VCaP (cell line): ENCODE measurements around the gene ABHD6.

Experiments
- H3K27ac ChIP-seq: fragments of 450-650 bp; 2 replicates; pipeline ENCODE4 v1.5.1; 2017
- CTCF ChIP-seq: fragments of 450-650 bp; conservative IDR thresholded peaks from 2 replicates; pipeline ENCODE4 v1.5.1; 2017; ENCODE audit warnings: mild to moderate bottlenecking, moderate library complexity

The ABHD6 gene

DNA sequence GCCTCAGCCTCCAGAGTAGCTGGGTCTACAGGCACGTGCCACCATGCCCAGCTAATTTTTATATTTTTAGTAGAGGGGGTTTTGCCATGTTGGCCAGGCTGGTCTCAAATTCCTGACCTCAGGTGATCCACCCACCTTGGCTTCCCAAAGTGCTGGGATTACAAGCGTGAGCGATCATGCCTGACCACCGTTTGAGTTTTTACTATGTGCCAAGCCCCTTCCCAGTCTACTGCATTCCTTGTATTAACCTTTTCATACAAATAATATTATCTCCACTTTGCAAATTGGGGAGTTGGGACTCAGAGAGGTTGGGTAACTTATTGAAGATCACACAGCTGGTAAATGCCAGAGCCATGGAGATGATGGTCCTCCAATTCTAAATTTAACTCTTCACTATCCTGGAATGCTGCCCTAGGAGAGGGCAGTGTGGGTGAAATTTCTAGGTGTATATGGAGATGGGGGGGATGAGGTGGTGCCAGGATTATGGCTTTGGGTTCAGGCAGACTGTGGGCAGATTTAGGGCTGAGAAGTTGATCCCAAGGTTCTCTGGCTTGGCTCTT lies 94.1 kb downstream of the ABHD6 start:
- no peak for TF ChIP-seq CTCF
- H3K27ac ChIP-seq: no peak overlapping the region

DNA sequence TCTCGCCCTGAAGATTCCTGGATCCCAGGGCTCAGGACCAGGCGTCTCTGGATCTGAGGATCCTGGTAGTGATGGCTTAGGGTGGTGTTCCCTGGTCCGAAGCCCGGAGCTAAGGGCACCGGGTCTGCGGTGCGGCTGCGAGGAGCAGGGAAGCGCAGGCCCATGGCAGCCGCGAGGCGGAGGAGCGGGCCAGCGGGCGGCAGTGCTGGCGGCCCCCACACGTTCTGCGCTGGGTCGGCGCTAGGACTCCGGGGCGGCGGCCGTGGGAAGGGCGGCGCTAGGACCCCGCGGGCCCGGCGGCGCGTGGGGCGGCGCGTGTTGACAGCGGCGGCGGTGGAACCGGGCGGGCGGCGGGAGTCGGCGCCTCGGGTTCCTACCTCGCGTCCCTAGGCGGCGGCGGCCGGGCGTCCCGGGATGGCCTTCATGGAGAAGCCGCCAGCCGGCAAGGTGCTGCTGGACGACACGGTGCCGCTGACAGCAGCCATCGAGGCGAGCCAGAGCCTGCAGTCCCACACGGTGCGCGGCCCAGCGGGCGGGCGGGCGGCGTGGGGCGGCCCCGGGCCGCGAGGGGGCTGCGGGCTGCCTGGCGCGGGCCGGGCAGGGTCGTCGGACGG lies 95.1 kb downstream of the ABHD6 start, which contains the start of gene PXK:
Gene PXK (plus strand): TSS at position 318 of the 614 bp plus-strand sequence. CDS start 97 bp downstream, at position 415.
- no peak; the same call in 1 of the 2 replicates for TF ChIP-seq CTCF
- H3K27ac ChIP-seq: peak within 1 kb of the TSS; percentile 84

- no peak; the same call in none of the 2 replicates for TF ChIP-seq CTCF
- peak overlapping the region; percentile 84 for H3K27ac ChIP-seq
Measured at GRCh38 chr3:58333206-58334012, 95.8 kb downstream of the ABHD6 start.

GRCh38 chr3:58334013-58334321 lies 96.4 kb downstream of the ABHD6 start:
- TF ChIP-seq CTCF: no peak
- H3K27ac ChIP-seq: peak overlapping the region; percentile 84

DNA sequence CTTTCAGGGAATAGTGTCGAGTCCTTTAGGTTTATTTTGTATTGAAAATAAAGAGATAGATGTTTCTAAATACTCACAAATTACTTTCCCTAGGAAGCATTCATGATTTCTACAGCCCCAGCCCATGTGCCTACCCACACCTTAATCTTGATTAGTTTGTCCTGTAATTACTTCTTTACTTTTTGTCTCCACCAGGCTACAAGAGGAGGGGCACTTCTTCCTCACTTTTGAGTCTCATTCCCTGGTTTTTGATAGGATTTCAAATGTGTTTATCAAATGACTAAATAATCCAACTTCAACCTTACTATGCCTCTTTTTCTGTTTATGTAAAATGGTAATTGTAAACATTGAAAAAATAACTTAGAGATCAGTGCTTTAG lies 96.9 kb downstream of the ABHD6 start:
- TF ChIP-seq CTCF: no peak
- H3K27ac ChIP-seq: peak overlapping the region; percentile 84

DNA sequence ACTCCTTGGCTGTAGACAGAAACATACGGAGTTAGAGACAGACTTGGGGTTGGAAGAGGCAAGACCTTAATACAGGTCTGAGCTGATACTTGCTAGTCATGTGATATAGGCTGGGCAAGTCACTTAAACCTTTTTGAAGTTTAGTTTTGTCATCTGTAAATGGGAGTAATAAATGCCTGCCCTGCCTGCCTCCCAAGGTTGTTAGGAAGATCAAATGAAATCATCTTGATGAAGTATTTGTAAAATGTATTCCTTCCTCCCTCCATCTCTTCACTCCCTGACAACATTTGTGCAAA lies 98.0 kb downstream of the ABHD6 start:
- TF ChIP-seq CTCF: no peak
- no peak overlapping the region for H3K27ac ChIP-seq

GRCh38 chr3:58336135-58336882 lies 98.7 kb downstream of the ABHD6 start:
- no peak for TF ChIP-seq CTCF
- no peak overlapping the region for H3K27ac ChIP-seq
